HCT116 (cell line): ENCODE measurements around the gene ACTN4. TPM values are rescaled to one million over a fixed set of nuclear protein-coding genes. Genes with fewer than 3 reads are reported as not detected.
A peak's percentile ranks its signal among the peaks of the same experiment; 100 is the strongest.

Source experiments
- ATAC-seq: fragments of 200-7000 bp; cut with Tn5 transposase; 2 replicates; pipeline ENCODE4 v1.9.1; 2020; ENCODE audit warnings: mild to moderate bottlenecking, moderate library complexity
- BruUV-seq: library from RNA; stranded (reverse); fragments of 400-500 nt; replicated peaks from 2 replicates; lab custom pipeline; 2021; lab: Mats Ljungman, UMichigan
- CTCF ChIA-PET: fragments of 300-600 bp; sonication (Branson Sonifier 250); formaldehyde crosslinking; loops from one replicate; lab custom pipeline; 2021; ENCODE audit warnings: antibody characterized with exemption; lab: Charles Lee
- POLR2A ChIA-PET: fragments of 300-600, 350-600 bp; sonication (Branson Sonifier 250); formaldehyde crosslinking; loops from one replicate; lab custom pipeline; 2021; ENCODE audit warnings: antibody characterized with exemption; lab: Charles Lee
- RAD21 ChIA-PET, 2 experiments: fragments of 300-600 bp; sonication (Branson Sonifier 250); formaldehyde crosslinking; loops; one replicate each; lab custom pipeline; 2023; ENCODE audit warnings: low total read pairs in 2 of 2; ENCODE audit not compliant: uncharacterized antibody in 2 of 2, unreplicated experiment in 2 of 2, low non-redundant PET in 1 of 2; lab: Charles Lee
- DNase-seq: peaks from one replicate; pipeline ENCODE4 v3.0.0-alpha.2; 2010; ENCODE audit warnings: low read depth, low spot score
- H2AFZ ChIP-seq: fragments of 200-600 bp; shearing (Covaris generic), sonication (generic); 2 replicates; pipeline ENCODE4 v1.6.1; 2017; ENCODE audit warnings: low read depth, mixed run types, mixed read lengths, antibody characterized with exemption, low read length; ENCODE audit not compliant: poor library complexity, severe bottlenecking
- H3K27ac ChIP-seq: 2 replicates; pipeline ENCODE4 v1.5.1; 2012; ENCODE audit warnings: low read depth, low read length
- H3K27me3 ChIP-seq: fragments of 200-600 bp; sonication (generic); 2 replicates; pipeline ENCODE4 v1.6.1; 2016; ENCODE audit warnings: mixed run types, low read length, mixed read lengths; ENCODE audit not compliant: insufficient read depth
- H3K36me3 ChIP-seq, 2 experiments: fragments of 200-500 bp in 1 of 2; fragments of 200-600 bp in 1 of 2; sonication (Bioruptor generic) in 1 of 2; sonication (generic) in 1 of 2; 2 replicates each; pipeline versions ENCODE4 v1.5.1 to v1.6.1; 2014 to 2016; ENCODE audit warnings: low read length in 2 of 2, inconsistent platforms in 1 of 2, mixed read lengths in 1 of 2, mixed run types in 1 of 2; ENCODE audit not compliant: insufficient read depth in 2 of 2, control insufficient read depth in 1 of 2
- H3K4me1 ChIP-seq, 2 experiments: fragments of 200-600 bp in 1 of 2; sonication (generic) in 1 of 2; 2 replicates each; pipeline versions ENCODE4 v1.5.1 to v1.6.1; 2012 to 2017; ENCODE audit warnings: low read length in 2 of 2, inconsistent platforms in 1 of 2, mild to moderate bottlenecking in 1 of 2, mixed read lengths in 1 of 2, mixed run types in 1 of 2, moderate library complexity in 1 of 2; ENCODE audit not compliant: insufficient read depth in 2 of 2, control insufficient read depth in 1 of 2
- H3K4me2 ChIP-seq: fragments of 200-600 bp; sonication (generic); 2 replicates; pipeline ENCODE4 v1.6.1; 2017; ENCODE audit warnings: mixed run types, low read length, mixed read lengths
- H3K4me3 ChIP-seq, 2 experiments: fragments of 200-600 bp in 1 of 2; sonication (generic) in 1 of 2; replicated peaks in 1 of 2; 2 replicates each; pipeline ENCODE4 v1.5.1; 2011 to 2016; ENCODE audit warnings: low read length in 2 of 2, control low read depth in 1 of 2, low read depth in 1 of 2, mild to moderate bottlenecking in 1 of 2, mixed read lengths in 1 of 2, mixed run types in 1 of 2
- H3K79me2 ChIP-seq: fragments of 200-600 bp; sonication (generic); 2 replicates; pipeline ENCODE4 v1.6.1; 2017; ENCODE audit warnings: mild to moderate bottlenecking, mixed run types, low read length, moderate library complexity, mixed read lengths; ENCODE audit not compliant: insufficient read depth
- H3K9ac ChIP-seq: fragments of 200-600 bp; sonication (generic); 2 replicates; pipeline ENCODE4 v1.6.1; 2016; ENCODE audit warnings: low read length, mixed read lengths
- H3K9me2 ChIP-seq: fragments of 200-600 bp; sonication (generic), shearing (Covaris generic); 2 replicates; pipeline ENCODE4 v1.6.1; 2017; ENCODE audit warnings: mixed run types, mild to moderate bottlenecking, moderate library complexity; ENCODE audit not compliant: insufficient read depth
- H3K9me3 ChIP-seq, 2 experiments: fragments of 200-500 bp in 1 of 2; fragments of 200-600 bp in 1 of 2; sonication (Bioruptor generic) in 1 of 2; sonication (generic) in 1 of 2; 2 replicates each; pipeline ENCODE4 v1.6.1; 2014 to 2017; ENCODE audit warnings: low read length in 2 of 2, mixed read lengths in 2 of 2, inconsistent platforms in 1 of 2, low read depth in 1 of 2, mild to moderate bottlenecking in 1 of 2, mixed run types in 1 of 2, moderate library complexity in 1 of 2; ENCODE audit not compliant: control insufficient read depth in 1 of 2, insufficient read depth in 1 of 2
- H4K20me1 ChIP-seq: fragments of 200-600 bp; sonication (generic), shearing (Covaris generic); 2 replicates; pipeline ENCODE4 v1.6.1; 2017; ENCODE audit warnings: mixed run types, mild to moderate bottlenecking, moderate library complexity; ENCODE audit not compliant: insufficient read depth
- EZH2 ChIP-seq: fragments of 200-600 bp; sonication (generic); IDR thresholded peaks from 2 replicates; pipeline ENCODE4 v1.6.1; 2017; ENCODE audit warnings: antibody characterized with exemption, mixed run types
- EZH2phosphoT487 ChIP-seq: fragments of 200-600 bp; IDR thresholded peaks from 2 replicates; pipeline ENCODE4 v1.6.1; 2018; ENCODE audit warnings: antibody characterized with exemption, borderline replicate concordance
- POLR2AphosphoS5 ChIP-seq: IDR thresholded peaks from 2 replicates; pipeline ENCODE4 v1.6.1; 2011; ENCODE audit warnings: mild to moderate bottlenecking, low read depth, low read length, moderate library complexity
- intact Hi-C: fragments of 100-400 bp; cut with micrococcal nuclease; formaldehyde crosslinking; loops from 2 replicates; pipeline ENCODE4 v1.10.0; 2022
- total RNA-seq: library from RNA; stranded (reverse); gene quantifications from one replicate; pipeline ENCODE4 v1.2.1, GENCODE V29; 2021; ENCODE audit not compliant: unreplicated experiment
- TF ChIP-seq, protein P1 (sequence below): IDR thresholded peaks from 2 replicates; pipeline ENCODE4 v1.6.1; 2012

The ACTN4 gene
- total RNA-seq, 1 experiment from 2014 or later, result 651 TPM

GRCh38 chr19:38670921-38671398 is 23.5 kb downstream of the ACTN4 start:
- H3K27ac ChIP-seq, result no peak overlapping the region
- H3K36me3 ChIP-seq, result peaks cover 3 to 23% of the 10 kb centered on the region in 2 experiments; a peak in 2 of 4 replicates
- peaks cover 20% of the 10 kb centered on the region; the same call in 1 of the 2 replicates for H4K20me1 ChIP-seq
- ChIA-PET POLR2A (no interaction called here), CTCF (interaction anchor here (0.8 kb wide), 1 partner anchor 259 kb away, joined by 4 read pairs; the partner anchor contains the start of genes MRPS12 and SARS2)
- peaks cover 97% of the 10 kb centered on the region for H3K79me2 ChIP-seq
- peaks cover 45 to 86% of the 10 kb centered on the region in 2 experiments for H3K4me1 ChIP-seq
- no peaks in the 10 kb centered on the region for H3K9me2 ChIP-seq
- ATAC-seq, result no peak
- no TSS peak for BruUV-seq
- intact Hi-C loops, result no loop called here
- H3K4me2 ChIP-seq, result no peak overlapping the region
- no peaks in the 10 kb centered on the region for H3K9me3 ChIP-seq
- no peak for DNase-seq
- no peak for TF ChIP-seq POLR2AphosphoS5
- TF ChIP-seq, protein P1, sequence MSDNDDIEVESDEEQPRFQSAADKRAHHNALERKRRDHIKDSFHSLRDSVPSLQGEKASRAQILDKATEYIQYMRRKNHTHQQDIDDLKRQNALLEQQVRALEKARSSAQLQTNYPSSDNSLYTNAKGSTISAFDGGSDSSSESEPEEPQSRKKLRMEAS, result no peak
- TF ChIP-seq, all 23 proteins: peak for 0
- Histone ChIP-seq H3K4me3 (no peak overlapping the region), H3K9ac (0 out of 2 replicates have a peak overlapping the region, but pooled peaks have one; percentile 10), H2AFZ (no peak overlapping the region), H3K27me3 (no peaks in the 10 kb centered on the region)
- RAD21 ChIA-PET, result no interaction called here

- DNase-seq (no peak), ATAC-seq (no peak)
- H3K9ac ChIP-seq, result 0 out of 2 replicates have a peak overlapping the region, but pooled peaks have one; percentile 10
- no peak overlapping the region for H3K4me3 ChIP-seq
- POLR2A ChIA-PET, result no interaction called here
- peaks cover 97% of the 10 kb centered on the region for H3K79me2 ChIP-seq
- H3K9me2 ChIP-seq, result no peaks in the 10 kb centered on the region
- intact Hi-C loops, result no loop called here
- no peak overlapping the region for H3K4me2 ChIP-seq
- RAD21 ChIA-PET, result no interaction called here
- H3K27me3 ChIP-seq, result no peaks in the 10 kb centered on the region
- CTCF ChIA-PET, result no interaction called here
- H3K27ac ChIP-seq, result no peak overlapping the region
- peaks cover 3 to 30% of the 10 kb centered on the region in 2 experiments; a peak in 2 of 4 replicates for H3K36me3 ChIP-seq
- H4K20me1 ChIP-seq, result peaks cover 17% of the 10 kb centered on the region; the same call in 1 of the 2 replicates
- no TSS peak for BruUV-seq
- no peak overlapping the region for H2AFZ ChIP-seq
- TF ChIP-seq EZH2 (no peak), POLR2AphosphoS5 (0 out of 2 replicates have a peak, but pooled peaks have one; percentile 16), EZH2phosphoT487 (no peak)
- H3K4me1 ChIP-seq, result peaks cover 38 to 86% of the 10 kb centered on the region in 2 experiments
- no peaks in the 10 kb centered on the region for H3K9me3 ChIP-seq
Measured at GRCh38 chr19:38671654-38672053, 24.2 kb downstream of the ACTN4 start.
